B cell (primary cell): ENCODE results near the gene PRKAG2. TPM values are rescaled to one million over a fixed set of nuclear protein-coding genes. Genes with fewer than 3 reads are reported as not detected.

Source experiments
- ATAC-seq: fragments of 200-7000 bp; cut with Tn5 transposase; one replicate; pipeline ENCODE4 v1.10.0; 2021; ENCODE audit warnings: low read depth, mild to moderate bottlenecking, moderate number of reproducible peaks, moderate library complexity
- CTCF ChIA-PET: fragments of 350-600 bp; sonication (Branson Sonifier 250); formaldehyde crosslinking; loops from one replicate; lab custom pipeline; 2021; ENCODE audit warnings: antibody characterized with exemption, inconsistent platforms; lab: Charles Lee
- POLR2A ChIA-PET: fragments of 350-600 bp; sonication (Branson Sonifier 250); formaldehyde crosslinking; loops from one replicate; lab custom pipeline; 2021; ENCODE audit warnings: antibody characterized with exemption; lab: Charles Lee
- DNase-seq: peaks from one replicate; pipeline ENCODE4 v3.0.0; 2013
- H2AFZ ChIP-seq: 2 replicates; pipeline ENCODE4 v1.6.1; 2012; ENCODE audit warnings: mild to moderate bottlenecking, low read depth, low read length; ENCODE audit not compliant: insufficient read depth, poor library complexity, severe bottlenecking
- H3K27ac ChIP-seq, 2 donors: 1 replicate in 1 of 2; 2 replicates in 1 of 2; pipeline ENCODE4 v1.5.1; 2012 to 2013; ENCODE audit warnings: low read length in 2 of 2, mild to moderate bottlenecking in 2 of 2, moderate library complexity in 1 of 2
- H3K27me3 ChIP-seq, 4 experiments: fragments of 200-600 bp in 1 of 4; sonication (generic) in 1 of 4; replicated peaks in 1 of 4; 1 replicate in 2 of 4; 2 replicates in 2 of 4; pipeline versions ENCODE4 v1.6.1 to v1.7.0; 2013 to 2016; ENCODE audit warnings: low read length in 3 of 4, mild to moderate bottlenecking in 2 of 4, mixed read lengths in 1 of 4, moderate library complexity in 1 of 4; ENCODE audit not compliant: insufficient read depth in 4 of 4, control insufficient read depth in 3 of 4; ENCODE audit errors: control extremely low read depth in 1 of 4
- H3K36me3 ChIP-seq, 2 experiments: replicated peaks in 1 of 2; 1 replicate in 1 of 2; 2 replicates in 1 of 2; pipeline versions ENCODE4 v1.6.1 to v1.7.1; 2013; ENCODE audit warnings: low read length in 1 of 2; ENCODE audit not compliant: insufficient read depth in 2 of 2, control insufficient read depth in 1 of 2; ENCODE audit errors: control extremely low read depth in 1 of 2, extremely low read depth in 1 of 2
- H3K4me1 ChIP-seq, 2 donors: fragments of 200-600 bp in 1 of 2; sonication (generic) in 1 of 2; 1 replicate in 1 of 2; 2 replicates in 1 of 2; pipeline versions ENCODE4 v1.5.1 to v1.6.1; 2013 to 2017; ENCODE audit warnings: low read length in 2 of 2; ENCODE audit not compliant: control insufficient read depth in 2 of 2, insufficient read depth in 2 of 2
- H3K4me2 ChIP-seq: replicated peaks from 2 replicates; pipeline ENCODE3; 2012; ENCODE audit warnings: mild to moderate bottlenecking, low read depth, low read length; ENCODE audit not compliant: poor library complexity, severe bottlenecking
- H3K4me3 ChIP-seq, 5 experiments: fragments of 200-600 bp in 1 of 5; sonication (generic) in 1 of 5; 1 replicate in 3 of 5; 2 replicates in 2 of 5; pipeline versions ENCODE4 v1.5.1 to v1.7.0; 2011 to 2016; ENCODE audit warnings: low read length in 4 of 5, mild to moderate bottlenecking in 4 of 5, low read depth in 2 of 5, control low read depth in 1 of 5, moderate library complexity in 1 of 5; ENCODE audit not compliant: insufficient read depth in 1 of 5; ENCODE audit errors: control extremely low read depth in 1 of 5, extremely low read depth in 1 of 5
- H3K79me2 ChIP-seq: fragments of 200-600 bp; sonication (generic); one replicate; pipeline ENCODE4 v1.6.0; 2016; ENCODE audit warnings: low read length; ENCODE audit not compliant: control insufficient read depth, insufficient read depth
- H3K9ac ChIP-seq: fragments of 200-600 bp; sonication (generic); 2 replicates; pipeline ENCODE4 v1.6.1; 2017; ENCODE audit warnings: mild to moderate bottlenecking, low read length, moderate library complexity
- H3K9me3 ChIP-seq, 3 donors: one replicate each; pipeline versions ENCODE4 v1.6.1 to v1.7.1; 2013; ENCODE audit warnings: low read length in 2 of 3; ENCODE audit not compliant: control insufficient read depth in 2 of 3, insufficient read depth in 1 of 3; ENCODE audit errors: control extremely low read depth in 1 of 3
- H4K20me1 ChIP-seq: 2 replicates; pipeline ENCODE4 v1.6.0; 2012; ENCODE audit warnings: mild to moderate bottlenecking, low read length; ENCODE audit not compliant: insufficient read depth, control insufficient read depth, poor library complexity, severe bottlenecking
- H3K27ac Mint-ChIP-seq: one replicate; pipeline ENCODE4 v1.8.0; 2021; ENCODE audit warnings: mixed read lengths
- H3K27me3 Mint-ChIP-seq: one replicate; pipeline ENCODE4 v1.8.0; 2021; ENCODE audit warnings: mixed read lengths
- H3K4me1 Mint-ChIP-seq: one replicate; pipeline ENCODE4 v1.8.0; 2021; ENCODE audit warnings: mixed read lengths
- H3K4me3 Mint-ChIP-seq: one replicate; pipeline ENCODE4 v1.8.0; 2021; ENCODE audit warnings: mixed read lengths
- H3K9me3 Mint-ChIP-seq: one replicate; pipeline ENCODE4 v1.8.0; 2022; ENCODE audit warnings: mixed read lengths; ENCODE audit not compliant: insufficient read depth
- EZH2 ChIP-seq: IDR thresholded peaks from 2 replicates; pipeline ENCODE4 v1.6.1; 2012; ENCODE audit warnings: borderline replicate concordance, low read depth, mild to moderate bottlenecking, moderate library complexity, low read length; ENCODE audit not compliant: insufficient read depth, poor library complexity, severe bottlenecking
- WGBS: methylation state at CpG from one replicate; pipeline ENCODE4 v1.1.5; 2013; ENCODE audit warnings: missing lambda C conversion rate; ENCODE audit not compliant: insufficient coverage; 5-methylcytosine and 5-hydroxymethylcytosine counted together
- intact Hi-C: fragments of 100-400 bp; cut with micrococcal nuclease; formaldehyde crosslinking; loops from one replicate; pipeline ENCODE4 v1.10.0; 2022
- polyA plus RNA-seq: library from polyadenylated mRNA; depleted of rRNA; stranded (reverse); fragments of >200 nt; gene quantifications from 2 replicates; pipeline ENCODE4 v1.2.3, GENCODE V29; 2012
- total RNA-seq, 2 donors: library from RNA; stranded (reverse); fragments of 120-200 nt in 1 of 2; gene quantifications; 1 replicate in 1 of 2; 2 replicates in 1 of 2; pipeline versions ENCODE4 v1.2.3 to v1.2.4, GENCODE V29; 2013 to 2022
- TF ChIP-seq, protein P1 (sequence below): fragments of 200-600 bp; IDR thresholded peaks from one replicate; pipeline ENCODE4 v1.8.0; 2022; ENCODE audit warnings: antibody characterized with exemption, mild to moderate bottlenecking

PRKAG2 gene
- total and polyA plus RNA-seq, 2 donors (not counting 1 experiment from before 2014, with no cell fraction given), result 22.1 to 56.3 TPM

DNA sequence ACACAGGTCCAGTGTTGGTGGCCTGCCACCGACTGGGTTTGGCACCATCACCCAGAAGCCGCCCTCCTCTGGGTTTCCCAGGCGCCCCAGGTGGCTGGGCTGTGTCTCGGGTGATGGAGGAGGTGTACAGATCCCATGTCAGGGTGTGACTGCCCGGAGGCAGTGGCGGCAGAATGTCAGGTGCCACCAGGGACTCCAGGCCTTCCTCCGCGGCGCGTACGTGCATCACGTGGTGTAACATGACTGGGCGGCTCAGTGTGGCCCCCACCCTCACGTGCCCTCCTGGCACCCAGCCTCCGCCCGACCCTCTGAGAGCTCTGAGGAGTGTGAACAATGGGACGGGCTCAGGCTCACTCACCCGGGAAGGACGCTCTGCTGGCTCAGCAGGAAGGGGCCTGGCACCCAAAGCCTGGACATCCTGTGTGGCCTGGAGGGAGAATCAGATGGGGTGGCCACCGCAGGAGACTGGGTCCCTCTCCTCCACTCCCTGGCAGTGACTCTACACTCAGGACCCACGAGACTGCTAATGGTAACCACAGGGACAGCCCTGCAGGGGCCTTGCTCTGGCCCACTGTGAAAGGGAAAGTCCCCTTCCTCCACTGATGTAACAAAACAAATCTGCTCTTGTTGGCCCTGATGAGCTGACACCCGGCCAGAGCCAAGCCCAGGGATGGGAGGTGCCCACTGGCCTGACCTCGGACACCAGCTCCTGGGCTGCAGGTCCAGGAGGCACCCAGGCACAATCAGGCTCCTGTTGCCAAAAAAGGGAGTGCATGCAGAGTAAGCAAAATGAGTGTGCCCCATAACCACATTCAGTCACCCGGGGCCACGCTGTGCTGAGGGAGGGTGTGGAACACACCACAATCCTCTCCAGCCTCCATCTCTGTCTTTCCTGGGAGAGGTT lies 164.8 kb downstream of the PRKAG2 start:
- H3K9ac ChIP-seq, result no peak overlapping the region
- no peak overlapping the region for H3K27ac ChIP-seq
- ChIA-PET CTCF (interaction anchor here (1.0 kb wide), 1 partner anchor 47 kb away, joined by 3 read pairs; no protein-coding TSS in a partner anchor), POLR2A (no interaction called here)
- Mint-ChIP-seq H3K27me3 (no peaks in the 10 kb centered on the region), H3K27ac (no peak overlapping the region), H3K9me3 (no peaks in the 10 kb centered on the region), H3K4me1 (peaks cover 26% of the 10 kb centered on the region), H3K4me3 (no peak overlapping the region)
- DNase-seq (no peak), ATAC-seq (peak; percentile 57)
- no peak overlapping the region for H3K4me2 ChIP-seq
- H3K9me3 ChIP-seq, result peaks cover 0 to 4% (median 0%) of the 10 kb centered on the region in 3 donors
- H3K4me1 ChIP-seq, result peaks cover 0 to 3% of the 10 kb centered on the region in 2 donors
- peaks cover 4% of the 10 kb centered on the region for H4K20me1 ChIP-seq
- H3K27me3 ChIP-seq, result no peaks in the 10 kb centered on the region
- intact Hi-C loops, result no loop called here
- peaks cover 0 to 3% of the 10 kb centered on the region in 2 experiments for H3K36me3 ChIP-seq
- no peaks in the 10 kb centered on the region for H3K79me2 ChIP-seq
- no peak overlapping the region for H3K4me3 ChIP-seq
- TF ChIP-seq, protein P1, sequence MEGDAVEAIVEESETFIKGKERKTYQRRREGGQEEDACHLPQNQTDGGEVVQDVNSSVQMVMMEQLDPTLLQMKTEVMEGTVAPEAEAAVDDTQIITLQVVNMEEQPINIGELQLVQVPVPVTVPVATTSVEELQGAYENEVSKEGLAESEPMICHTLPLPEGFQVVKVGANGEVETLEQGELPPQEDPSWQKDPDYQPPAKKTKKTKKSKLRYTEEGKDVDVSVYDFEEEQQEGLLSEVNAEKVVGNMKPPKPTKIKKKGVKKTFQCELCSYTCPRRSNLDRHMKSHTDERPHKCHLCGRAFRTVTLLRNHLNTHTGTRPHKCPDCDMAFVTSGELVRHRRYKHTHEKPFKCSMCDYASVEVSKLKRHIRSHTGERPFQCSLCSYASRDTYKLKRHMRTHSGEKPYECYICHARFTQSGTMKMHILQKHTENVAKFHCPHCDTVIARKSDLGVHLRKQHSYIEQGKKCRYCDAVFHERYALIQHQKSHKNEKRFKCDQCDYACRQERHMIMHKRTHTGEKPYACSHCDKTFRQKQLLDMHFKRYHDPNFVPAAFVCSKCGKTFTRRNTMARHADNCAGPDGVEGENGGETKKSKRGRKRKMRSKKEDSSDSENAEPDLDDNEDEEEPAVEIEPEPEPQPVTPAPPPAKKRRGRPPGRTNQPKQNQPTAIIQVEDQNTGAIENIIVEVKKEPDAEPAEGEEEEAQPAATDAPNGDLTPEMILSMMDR, result no peak
- WGBS, result 74% methylated on average over 22 of the region's 25 CpGs
- no peak overlapping the region for H2AFZ ChIP-seq

DNA sequence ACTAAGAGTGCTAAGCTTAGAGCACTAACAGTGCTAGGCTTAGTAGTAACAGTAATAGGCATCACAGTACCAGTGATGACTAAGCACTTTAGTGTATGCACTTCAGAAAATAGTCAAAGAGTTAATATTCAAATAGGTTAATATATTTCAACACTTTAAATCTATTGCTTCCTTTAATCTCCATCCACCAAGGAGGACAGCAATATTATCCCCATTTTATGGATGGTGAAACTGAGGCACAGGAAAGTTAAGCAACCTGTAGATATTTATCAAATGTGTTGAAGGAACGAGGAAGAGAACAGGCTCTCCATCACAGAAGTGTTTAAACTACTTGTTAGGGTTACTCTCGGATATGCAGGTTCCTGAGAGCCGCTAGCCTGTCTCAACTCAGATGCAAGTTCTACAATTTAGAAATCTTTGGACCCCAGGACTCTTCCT lies 165.5 kb downstream of the PRKAG2 start:
- H4K20me1 ChIP-seq, result peaks cover 4% of the 10 kb centered on the region
- H3K9me3 Mint-ChIP-seq, result no peaks in the 10 kb centered on the region
- peaks cover 26% of the 10 kb centered on the region for H3K4me1 Mint-ChIP-seq
- H3K4me2 ChIP-seq, result no peak overlapping the region
- H3K9ac ChIP-seq, result no peak overlapping the region
- H3K27ac ChIP-seq, result no peak overlapping the region
- no peak for ATAC-seq
- H3K36me3 ChIP-seq, result peaks cover 0 to 3% of the 10 kb centered on the region in 2 experiments
- no peaks in the 10 kb centered on the region for H3K27me3 ChIP-seq
- peaks cover 0 to 3% of the 10 kb centered on the region in 2 donors for H3K4me1 ChIP-seq
- H3K4me3 Mint-ChIP-seq, result no peak overlapping the region
- H3K79me2 ChIP-seq, result no peaks in the 10 kb centered on the region
- TF ChIP-seq, protein P1, result no peak
- no peak for TF ChIP-seq EZH2
- DNase-seq, result no peak
- H3K27me3 Mint-ChIP-seq, result no peaks in the 10 kb centered on the region
- ChIA-PET CTCF (no interaction called here), POLR2A (no interaction called here)
- H2AFZ ChIP-seq, result no peak overlapping the region
- intact Hi-C loops, result no loop called here
- H3K27ac Mint-ChIP-seq, result no peak overlapping the region
- H3K4me3 ChIP-seq, result no peak overlapping the region
- peaks cover 0 to 4% (median 0%) of the 10 kb centered on the region in 3 donors for H3K9me3 ChIP-seq
- WGBS, result 100% methylated on average over 3 of the region's 3 CpGs
